Hippocampal formation (tissue), 2 donors: ENCODE results near the gene PITPNM3.

Source experiments
- DNase-seq, 2 donors: peaks; one replicate each; lab custom pipeline; 2025; lab: John Stamatoyannopoulos, UW

The PITPNM3 gene

GRCh38 chr17:6526362-6527152 is 29.8 kb downstream of the PITPNM3 start:
- no peak for DNase-seq

GRCh38 chr17:6525731-6526130 is 30.6 kb downstream of the PITPNM3 start:
- no peak for DNase-seq

- DNase-seq = no peak
These were observed 31.2 kb downstream of the PITPNM3 start for GRCh38 chr17:6525141-6525540.

GRCh38 chr17:6524520-6524919 is 31.8 kb downstream of the PITPNM3 start:
- no peak for DNase-seq

- DNase-seq = no peak
These were observed 32.5 kb downstream of the PITPNM3 start for GRCh38 chr17:6523809-6524355.

GRCh38 chr17:6523330-6523729 is 33.0 kb downstream of the PITPNM3 start:
- DNase-seq = no peak

GRCh38 chr17:6521586-6521985 is 34.8 kb downstream of the PITPNM3 start:
- DNase-seq = no peak

GRCh38 chr17:6517062-6517461 is 39.3 kb downstream of the PITPNM3 start:
- DNase-seq = no peak

- DNase-seq = no peak
These were observed 42.0 kb downstream of the PITPNM3 start for GRCh38 chr17:6514371-6514770.

GRCh38 chr17:6512552-6512951 is 43.8 kb downstream of the PITPNM3 start:
- DNase-seq = no peak

GRCh38 chr17:6510321-6510977 is 45.9 kb downstream of the PITPNM3 start:
- DNase-seq = no peak

GRCh38 chr17:6509921-6510320 is 46.4 kb downstream of the PITPNM3 start:
- DNase-seq = no peak

GRCh38 chr17:6509031-6509771 is 47.2 kb downstream of the PITPNM3 start:
- DNase-seq = no peak

GRCh38 chr17:6508519-6509030 is 47.8 kb downstream of the PITPNM3 start:
- DNase-seq = no peak

- DNase-seq = no peak
These were observed 48.3 kb downstream of the PITPNM3 start for GRCh38 chr17:6508016-6508415.

- no peak for DNase-seq
These were observed 48.8 kb downstream of the PITPNM3 start for GRCh38 chr17:6507535-6507934.

GRCh38 chr17:6506679-6507231 is 49.6 kb downstream of the PITPNM3 start:
- DNase-seq = no peak

GRCh38 chr17:6505425-6506142 is 50.8 kb downstream of the PITPNM3 start:
- DNase-seq = no peak

- DNase-seq = no peak
These were observed 52.6 kb downstream of the PITPNM3 start for GRCh38 chr17:6503641-6504195.

- no peak for DNase-seq
These were observed 53.4 kb downstream of the PITPNM3 start for GRCh38 chr17:6502871-6503509.
